ENCODE data around the gene SHISA9. TPM values are rescaled to one million over a fixed set of nuclear protein-coding genes. Genes with fewer than 3 reads are reported as not detected.

Gene SHISA9
- total RNA-seq, 1 experiment from 2014 or later, result not detected

DNA sequence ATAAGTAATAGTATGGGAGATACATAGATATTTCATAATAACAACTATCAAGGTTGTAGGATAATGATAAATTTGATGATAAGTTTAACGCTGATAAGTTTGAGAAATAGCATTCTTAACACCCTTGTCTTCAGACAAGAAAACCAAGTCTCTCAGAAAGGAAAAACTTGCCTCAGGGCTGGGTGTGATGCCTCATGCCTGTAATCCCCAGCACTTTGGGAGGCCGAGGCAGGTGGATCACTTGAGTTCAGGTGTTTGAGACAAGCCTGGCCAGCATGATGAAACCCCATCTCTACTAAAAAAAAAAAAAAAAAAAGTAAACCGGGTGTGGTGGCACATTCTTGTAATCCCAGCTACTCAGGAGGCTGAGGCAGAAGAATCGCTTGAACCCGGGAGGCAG, 90.7 kb downstream of the SHISA9 start:
- Histone ChIP-seq H4K20me1 (ENCODE audit: low read length) (no peaks in the 10 kb centered on the region), H2AFZ (ENCODE audit: low read length) (no peak overlapping the region), H3K9ac (ENCODE audit: low read length) (no peak overlapping the region), H3K4me2 (ENCODE audit: low read length) (no peak overlapping the region), H3K9me3 (ENCODE audit: low read length) (no peaks in the 10 kb centered on the region), H3K27me3 (ENCODE audit: low read length) (no peaks in the 10 kb centered on the region), H3K4me3 (ENCODE audit: low read length) (no peak overlapping the region), H3K79me2 (ENCODE audit: low read length) (no peaks in the 10 kb centered on the region), H3K36me3 (ENCODE audit: low read depth, low read length) (no peaks in the 10 kb centered on the region), H3F3A (ENCODE audit: low read length, unreplicated experiment) (no peaks in the 10 kb centered on the region), H3K9me2 (replicated peaks; ENCODE audit: low read length) (no peaks in the 10 kb centered on the region), H3K27ac (ENCODE audit: low read length) (no peak overlapping the region), H3K4me1 (ENCODE audit: insufficient read depth, low read length) (no peaks in the 10 kb centered on the region)
- intact Hi-C loops (cut with micrococcal nuclease), result no loop called here
- DNase-seq (no peak), ATAC-seq (no peak)
- no TSS peak for BruUV-seq (replicated peaks)
- POLR2A ChIA-PET (ENCODE audit: unreplicated experiment), result no interaction called here
- TF ChIP-seq EZH2phosphoT487 (IDR thresholded peaks at IDR 0.05; ENCODE audit: borderline replicate concordance, low read length) (no peak), EZH2 (IDR thresholded peaks at IDR 0.05; ENCODE audit: low read length, unreplicated experiment) (no peak), CTCF (conservative IDR thresholded peaks at IDR 0.05; ENCODE audit: low read depth, low read length) (no peak)
- CTCF ChIA-PET, result no interaction called here

DNA sequence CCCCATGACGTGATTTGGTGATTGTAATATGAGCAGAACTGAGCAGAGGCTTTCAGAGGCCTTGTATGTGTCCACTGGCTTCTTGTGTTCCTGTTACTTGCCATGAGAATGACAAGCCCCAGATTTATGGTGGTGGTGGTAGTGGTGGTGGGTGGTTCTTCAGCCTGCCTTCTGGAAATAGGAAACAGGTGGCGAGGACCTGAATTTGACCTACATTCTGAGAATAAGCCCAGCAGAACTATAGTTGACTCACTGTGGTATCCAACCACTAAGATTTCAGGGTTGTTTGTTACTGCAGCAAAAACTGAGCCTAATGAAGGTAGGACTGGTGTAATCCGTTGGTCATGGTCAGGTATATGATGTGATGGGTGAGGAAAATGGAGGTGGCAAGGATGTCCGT, 93.0 kb downstream of the SHISA9 start:
- H3K27me3 ChIP-seq (ENCODE audit: low read length), result no peaks in the 10 kb centered on the region
- H3K27ac ChIP-seq (ENCODE audit: low read length), result no peak overlapping the region
- no peak overlapping the region for H2AFZ ChIP-seq (ENCODE audit: low read length)
- ChIA-PET POLR2A (ENCODE audit: unreplicated experiment) (no interaction called here), CTCF (no interaction called here)
- no peaks in the 10 kb centered on the region for H3K36me3 ChIP-seq (ENCODE audit: low read depth, low read length)
- H3F3A ChIP-seq (ENCODE audit: low read length, unreplicated experiment), result no peaks in the 10 kb centered on the region
- H3K4me2 ChIP-seq (ENCODE audit: low read length), result no peak overlapping the region
- no peak overlapping the region for H3K9ac ChIP-seq (ENCODE audit: low read length)
- no peaks in the 10 kb centered on the region for H3K79me2 ChIP-seq (ENCODE audit: low read length)
- no peak overlapping the region for H3K4me3 ChIP-seq (ENCODE audit: low read length)
- no peaks in the 10 kb centered on the region for H3K9me3 ChIP-seq (ENCODE audit: low read length)
- no peak for ATAC-seq
- no peaks in the 10 kb centered on the region for H3K9me2 ChIP-seq (replicated peaks; ENCODE audit: low read length)
- no peaks in the 10 kb centered on the region for H3K4me1 ChIP-seq (ENCODE audit: insufficient read depth, low read length)
- no peaks in the 10 kb centered on the region for H4K20me1 ChIP-seq (ENCODE audit: low read length)
- intact Hi-C loops (cut with micrococcal nuclease), result no loop called here
- DNase-seq, result no peak
- no TSS peak for BruUV-seq (replicated peaks)
- no peak for TF ChIP-seq EZH2 (IDR thresholded peaks at IDR 0.05; ENCODE audit: low read length, unreplicated experiment)
- TF ChIP-seq EZH2phosphoT487 (IDR thresholded peaks at IDR 0.05; ENCODE audit: borderline replicate concordance, low read length), result no peak
- no peak for TF ChIP-seq CTCF (conservative IDR thresholded peaks at IDR 0.05; ENCODE audit: low read depth, low read length)

- Histone ChIP-seq H3K9me2 (replicated peaks; ENCODE audit: low read length) (no peaks in the 10 kb centered on the region), H3K79me2 (ENCODE audit: low read length) (no peaks in the 10 kb centered on the region), H3K27me3 (ENCODE audit: low read length) (no peaks in the 10 kb centered on the region), H3K4me3 (ENCODE audit: low read length) (no peak overlapping the region), H3F3A (ENCODE audit: low read length, unreplicated experiment) (no peaks in the 10 kb centered on the region), H3K4me1 (ENCODE audit: insufficient read depth, low read length) (no peaks in the 10 kb centered on the region), H3K4me2 (ENCODE audit: low read length) (no peak overlapping the region), H3K27ac (ENCODE audit: low read length) (no peak overlapping the region), H3K9me3 (ENCODE audit: low read length) (no peaks in the 10 kb centered on the region), H3K36me3 (ENCODE audit: low read depth, low read length) (no peaks in the 10 kb centered on the region), H4K20me1 (ENCODE audit: low read length) (no peaks in the 10 kb centered on the region), H2AFZ (ENCODE audit: low read length) (no peak overlapping the region), H3K9ac (ENCODE audit: low read length) (no peak overlapping the region)
- no peak for DNase-seq
- ATAC-seq, result no peak
- intact Hi-C loops (cut with micrococcal nuclease), result no loop called here
- no TSS peak for BruUV-seq (replicated peaks)
- CTCF ChIA-PET, result no interaction called here
- POLR2A ChIA-PET (ENCODE audit: unreplicated experiment), result no interaction called here
- no peak for TF ChIP-seq EZH2 (IDR thresholded peaks at IDR 0.05; ENCODE audit: low read length, unreplicated experiment)
- TF ChIP-seq EZH2phosphoT487 (IDR thresholded peaks at IDR 0.05; ENCODE audit: borderline replicate concordance, low read length), result no peak
Observed at GRCh38 chr16:12995721-12996372, 94.4 kb downstream of the SHISA9 start.
